ENCODE measurements around the gene RSU1. TPM values are rescaled to one million over a fixed set of nuclear protein-coding genes. Genes with fewer than 3 reads are reported as not detected.

Gene RSU1
- total and polyA plus RNA-seq, 2 of the 13 experiments (the other 11 are each of a cell fraction or from before 2014, with no cell fraction given) = 32.3 to 35.1 TPM

DNA sequence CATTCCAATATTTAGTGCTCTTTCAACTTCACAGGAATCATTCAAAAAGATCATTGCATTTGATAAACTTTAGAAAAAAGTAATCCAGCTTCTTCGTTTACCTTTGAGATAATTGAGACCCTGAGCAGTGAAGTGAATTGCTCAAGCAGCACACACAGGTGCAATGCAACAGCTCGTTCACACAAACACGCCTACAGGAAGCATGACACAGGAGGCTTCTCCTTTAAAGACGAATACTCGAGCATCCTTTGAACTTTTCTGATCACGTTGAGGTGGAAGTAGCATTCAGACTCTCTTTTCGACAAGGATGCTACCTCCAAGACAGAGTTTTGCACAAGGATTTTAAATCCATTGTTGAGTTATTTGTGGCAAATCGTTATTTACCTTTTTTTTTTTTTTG, 18.0 kb upstream of the RSU1 start:
- in situ Hi-C loops (cut with HindIII; ENCODE audit: extremely low pct_ligation_motif_present, low pct_unique_long_range_greater_than_20kb) = loop anchor here (25.0 kb wide), 1 partner anchor 602 kb away; no protein-coding TSS in a partner anchor

DNA sequence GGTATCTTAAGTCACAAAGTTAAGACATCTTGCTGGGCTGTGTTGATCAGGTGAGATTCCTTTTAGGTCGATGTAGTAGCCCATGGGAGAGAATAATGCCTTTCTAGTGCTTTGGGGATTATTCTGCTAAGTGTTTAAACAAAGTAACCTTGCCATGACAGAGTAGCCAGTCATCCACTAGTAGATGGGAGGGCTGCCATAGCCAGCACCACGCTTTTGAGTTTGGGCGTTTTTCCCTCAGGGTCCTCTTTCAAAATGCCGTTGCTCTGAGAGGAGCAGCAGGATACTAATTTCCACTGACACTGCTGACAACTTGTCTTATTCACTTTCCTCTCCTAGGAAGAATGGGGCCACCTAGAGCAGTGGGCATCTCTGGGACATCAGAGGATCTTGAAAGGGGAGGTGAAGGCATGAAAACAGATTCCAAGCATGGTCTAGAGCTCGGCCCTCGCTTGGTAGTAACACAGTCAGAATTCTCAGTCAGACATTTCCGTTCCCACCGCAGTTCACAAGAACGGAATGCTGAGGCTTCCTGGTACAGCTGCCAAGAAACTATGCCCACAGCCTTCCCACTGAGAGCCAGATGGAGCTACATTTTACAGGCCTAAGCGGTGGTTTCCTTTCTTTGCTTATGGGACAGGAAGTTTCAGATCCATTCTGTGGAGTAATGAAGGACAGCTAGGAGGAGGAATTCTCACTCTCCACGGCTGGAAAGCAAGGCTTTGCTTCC, 15.3 kb upstream of the RSU1 start:
- no peaks in the 10 kb centered on the region for H3K4me1 ChIP-seq (ENCODE audit: insufficient read depth, low read length)
- no peaks in the 10 kb centered on the region; a peak in 1 of 5 replicates for H3K27me3 ChIP-seq (ENCODE audit: control insufficient read depth in 1 of 2, insufficient read depth in 2 of 2, low read length in 2 of 2)
- POLR2A ChIA-PET = no interaction called here
- no peak for DNase-seq (ENCODE audit: low spot score)
- H2AFZ ChIP-seq (ENCODE audit: low read length) = no peak overlapping the region
- no TSS peak for BruUV-seq (replicated peaks)
- H3K9ac ChIP-seq (ENCODE audit: insufficient read depth, low read depth, low read length) = no peak overlapping the region
- in situ Hi-C loops (cut with HindIII; ENCODE audit: extremely low pct_ligation_motif_present, low pct_unique_long_range_greater_than_20kb) = loop anchor here (25.0 kb wide), 1 partner anchor 605 kb away; no protein-coding TSS in a partner anchor
- no peaks in the 10 kb centered on the region for H4K20me1 ChIP-seq (ENCODE audit: insufficient read depth, low read length)
- intact Hi-C loops (cut with micrococcal nuclease; ENCODE audit: unreplicated experiment) = no loop called here
- CTCF ChIA-PET (ENCODE audit: low intra/inter-chr PET ratio, low total read pairs) = no interaction called here
- H3K79me2 ChIP-seq (ENCODE audit: insufficient read depth, low read length) = no peaks in the 10 kb centered on the region
- no peaks in the 10 kb centered on the region for H3K9me3 ChIP-seq (ENCODE audit: low read length)
- H3K4me2 ChIP-seq (ENCODE audit: low read depth, low read length) = no peak overlapping the region
- H3K27ac ChIP-seq (ENCODE audit: extremely low read length, insufficient read depth, low read length) = no peak overlapping the region
- no peaks in the 10 kb centered on the region for H3K36me3 ChIP-seq (replicated peaks in 1 of 2; ENCODE audit: control insufficient read depth in 1 of 2, insufficient read depth in 2 of 2, low read length in 2 of 2)
- no peak overlapping the region for H3K4me3 ChIP-seq (replicated peaks in 1 of 3; ENCODE audit: insufficient read depth in 1 of 3, low read depth in 2 of 3, low read length in 3 of 3)
- no peak for FAIRE-seq
- 44% methylated on average over 9 of the region's 11 CpGs for WGBS (ENCODE audit: low lambda C conversion rate)
- no peak for ATAC-seq
- TF ChIP-seq ZFP36 (IDR thresholded peaks at IDR 0.05; ENCODE audit: borderline replicate concordance, low read depth, low read length, partially characterized antibody) (no peak), CHCHD3 (CRISPR knock-in tag; IDR thresholded peaks at IDR 0.05) (no peak)
- TF ChIP-seq, protein P1, sequence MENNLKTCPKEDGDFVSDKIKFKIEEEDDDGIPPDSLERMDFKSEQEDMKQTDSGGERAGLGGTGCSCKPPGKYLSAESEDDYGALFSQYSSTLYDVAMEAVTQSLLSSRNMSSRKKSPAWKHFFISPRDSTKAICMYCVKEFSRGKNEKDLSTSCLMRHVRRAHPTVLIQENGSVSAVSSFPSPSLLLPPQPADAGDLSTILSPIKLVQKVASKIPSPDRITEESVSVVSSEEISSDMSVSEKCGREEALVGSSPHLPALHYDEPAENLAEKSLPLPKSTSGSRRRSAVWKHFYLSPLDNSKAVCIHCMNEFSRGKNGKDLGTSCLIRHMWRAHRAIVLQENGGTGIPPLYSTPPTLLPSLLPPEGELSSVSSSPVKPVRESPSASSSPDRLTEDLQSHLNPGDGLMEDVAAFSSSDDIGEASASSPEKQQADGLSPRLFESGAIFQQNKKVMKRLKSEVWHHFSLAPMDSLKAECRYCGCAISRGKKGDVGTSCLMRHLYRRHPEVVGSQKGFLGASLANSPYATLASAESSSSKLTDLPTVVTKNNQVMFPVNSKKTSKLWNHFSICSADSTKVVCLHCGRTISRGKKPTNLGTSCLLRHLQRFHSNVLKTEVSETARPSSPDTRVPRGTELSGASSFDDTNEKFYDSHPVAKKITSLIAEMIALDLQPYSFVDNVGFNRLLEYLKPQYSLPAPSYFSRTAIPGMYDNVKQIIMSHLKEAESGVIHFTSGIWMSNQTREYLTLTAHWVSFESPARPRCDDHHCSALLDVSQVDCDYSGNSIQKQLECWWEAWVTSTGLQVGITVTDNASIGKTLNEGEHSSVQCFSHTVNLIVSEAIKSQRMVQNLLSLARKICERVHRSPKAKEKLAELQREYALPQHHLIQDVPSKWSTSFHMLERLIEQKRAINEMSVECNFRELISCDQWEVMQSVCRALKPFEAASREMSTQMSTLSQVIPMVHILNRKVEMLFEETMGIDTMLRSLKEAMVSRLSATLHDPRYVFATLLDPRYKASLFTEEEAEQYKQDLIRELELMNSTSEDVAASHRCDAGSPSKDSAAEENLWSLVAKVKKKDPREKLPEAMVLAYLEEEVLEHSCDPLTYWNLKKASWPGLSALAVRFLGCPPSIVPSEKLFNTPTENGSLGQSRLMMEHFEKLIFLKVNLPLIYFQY (CRISPR knock-in tag; IDR thresholded peaks at IDR 0.05; ENCODE audit: borderline replicate concordance) = no peak

More for the DNA sequence above, 18.0 kb upstream of the RSU1 start:
- intact Hi-C loops (cut with micrococcal nuclease; ENCODE audit: unreplicated experiment) = no loop called here
- DNase-seq (ENCODE audit: low spot score) = no peak
- Histone ChIP-seq H3K79me2 (ENCODE audit: insufficient read depth, low read length) (no peaks in the 10 kb centered on the region), H2AFZ (ENCODE audit: low read length) (no peak overlapping the region), H4K20me1 (ENCODE audit: insufficient read depth, low read length) (no peaks in the 10 kb centered on the region), H3K4me3 (replicated peaks in 1 of 3; ENCODE audit: insufficient read depth in 1 of 3, low read depth in 2 of 3, low read length in 3 of 3) (no peak overlapping the region), H3K4me1 (ENCODE audit: insufficient read depth, low read length) (no peaks in the 10 kb centered on the region), H3K27me3 (ENCODE audit: control insufficient read depth in 1 of 2, insufficient read depth in 2 of 2, low read length in 2 of 2) (no peaks in the 10 kb centered on the region; a peak in 1 of 5 replicates), H3K27ac (ENCODE audit: extremely low read length, insufficient read depth, low read length) (no peak overlapping the region), H3K4me2 (ENCODE audit: low read depth, low read length) (no peak overlapping the region), H3K9ac (ENCODE audit: insufficient read depth, low read depth, low read length) (no peak overlapping the region), H3K9me3 (ENCODE audit: low read length) (no peaks in the 10 kb centered on the region), H3K36me3 (replicated peaks in 1 of 2; ENCODE audit: control insufficient read depth in 1 of 2, insufficient read depth in 2 of 2, low read length in 2 of 2) (no peaks in the 10 kb centered on the region)
- no peak for ATAC-seq
- ChIA-PET CTCF (ENCODE audit: low intra/inter-chr PET ratio, low total read pairs) (no interaction called here), POLR2A (no interaction called here)
- WGBS (ENCODE audit: low lambda C conversion rate) = 35% methylated on average over 8 of the region's 8 CpGs
- BruUV-seq (replicated peaks) = no TSS peak
- TF ChIP-seq, protein P2, sequence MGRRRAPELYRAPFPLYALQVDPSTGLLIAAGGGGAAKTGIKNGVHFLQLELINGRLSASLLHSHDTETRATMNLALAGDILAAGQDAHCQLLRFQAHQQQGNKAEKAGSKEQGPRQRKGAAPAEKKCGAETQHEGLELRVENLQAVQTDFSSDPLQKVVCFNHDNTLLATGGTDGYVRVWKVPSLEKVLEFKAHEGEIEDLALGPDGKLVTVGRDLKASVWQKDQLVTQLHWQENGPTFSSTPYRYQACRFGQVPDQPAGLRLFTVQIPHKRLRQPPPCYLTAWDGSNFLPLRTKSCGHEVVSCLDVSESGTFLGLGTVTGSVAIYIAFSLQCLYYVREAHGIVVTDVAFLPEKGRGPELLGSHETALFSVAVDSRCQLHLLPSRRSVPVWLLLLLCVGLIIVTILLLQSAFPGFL (CRISPR knock-in tag; IDR thresholded peaks at IDR 0.05) = no peak
- no peak for TF ChIP-seq NRL (CRISPR knock-in tag; IDR thresholded peaks at IDR 0.05; ENCODE audit: borderline replicate concordance)
- TF ChIP-seq MAZ (IDR thresholded peaks at IDR 0.05; ENCODE audit: borderline replicate concordance, low read depth, low read length) = no peak
- no peak for TF ChIP-seq MAZ (CRISPR knock-in tag; IDR thresholded peaks at IDR 0.05; ENCODE audit: low read depth)
- no peak for TF ChIP-seq NKX3-1 (CRISPR knock-in tag; IDR thresholded peaks at IDR 0.05)
- TF ChIP-seq ZNF326 (CRISPR knock-in tag; IDR thresholded peaks at IDR 0.05; ENCODE audit: borderline replicate concordance) = no peak
- TF ChIP-seq GATAD1 (CRISPR knock-in tag; IDR thresholded peaks at IDR 0.05) = no peak
- TF ChIP-seq ZNF570 (CRISPR knock-in tag; IDR thresholded peaks at IDR 0.05; ENCODE audit: borderline replicate concordance) = no peak
- no peak for FAIRE-seq

Measured in HepG2 (cell line).